Measurements from ENCODE around the gene HECTD1.

DNA sequence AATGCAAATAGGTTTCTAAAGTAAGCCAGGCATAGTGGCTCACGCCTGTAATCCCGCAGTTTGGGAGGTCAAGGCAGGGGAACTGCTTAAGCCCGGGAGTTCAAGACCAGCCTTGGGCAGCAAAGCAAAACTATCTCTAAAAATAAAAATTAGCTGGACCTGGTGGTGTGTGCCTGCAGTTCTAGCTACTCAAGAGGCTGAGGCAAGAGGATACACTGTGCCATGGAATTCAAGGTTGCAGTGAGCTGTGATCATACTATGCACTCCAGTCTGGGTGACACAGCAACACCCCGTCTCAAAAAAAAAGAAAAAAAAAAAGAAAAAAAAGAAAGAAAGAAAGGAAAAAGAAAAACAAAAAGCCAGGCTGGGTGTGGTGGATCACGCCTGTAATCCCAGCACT, 46.3 kb downstream of the HECTD1 start:
- no peak for TF ChIP-seq RAD21 (IDR thresholded peaks at IDR 0.05; ENCODE audit: low read depth)
- TF ChIP-seq, protein P1, sequence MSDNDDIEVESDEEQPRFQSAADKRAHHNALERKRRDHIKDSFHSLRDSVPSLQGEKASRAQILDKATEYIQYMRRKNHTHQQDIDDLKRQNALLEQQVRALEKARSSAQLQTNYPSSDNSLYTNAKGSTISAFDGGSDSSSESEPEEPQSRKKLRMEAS (IDR thresholded peaks at IDR 0.05) = no peak
